NCI-H524 treated with DMSO at 0.1 percent for 48 hours (cell line): ENCODE data around the gene UBR4.

Source experiments
- DNase-seq: peaks from one replicate; lab custom pipeline; 2025; lab: John Stamatoyannopoulos, UW

The UBR4 gene

DNA sequence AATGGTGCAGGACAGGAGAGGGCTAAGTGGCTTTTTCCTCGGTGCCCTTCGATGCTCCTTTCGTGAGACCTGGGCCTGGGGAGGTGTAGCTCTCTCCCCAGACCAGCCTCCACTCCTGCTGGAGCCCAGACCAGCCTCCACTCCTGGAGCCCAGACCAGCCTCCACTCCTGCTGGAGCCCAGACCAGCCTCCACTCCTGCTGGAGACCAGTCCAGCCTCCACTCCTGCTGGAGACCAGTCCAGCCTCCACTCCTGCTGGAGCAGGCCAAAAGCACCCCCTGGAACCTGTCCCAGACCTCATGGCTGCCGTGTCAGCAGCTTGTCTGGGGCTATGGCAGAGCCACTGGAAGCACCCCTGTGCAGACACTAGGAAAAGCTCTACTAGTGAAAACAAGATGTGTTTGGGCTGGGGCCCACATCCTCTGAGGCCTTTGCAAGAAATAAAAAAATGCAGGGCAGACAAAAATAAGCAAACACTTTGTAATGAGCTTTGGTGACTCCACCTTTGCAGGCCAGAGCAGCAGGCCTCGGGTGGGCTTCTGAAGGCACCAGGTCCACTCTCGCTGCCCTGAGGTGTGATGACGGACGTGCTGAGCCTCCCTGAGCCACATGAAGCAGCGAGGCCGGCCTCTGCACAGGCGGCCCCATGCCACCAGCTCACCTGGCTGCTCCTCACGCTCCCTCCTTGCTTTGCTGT lies 137.6 kb downstream of the UBR4 start:
- no peak for DNase-seq

DNA sequence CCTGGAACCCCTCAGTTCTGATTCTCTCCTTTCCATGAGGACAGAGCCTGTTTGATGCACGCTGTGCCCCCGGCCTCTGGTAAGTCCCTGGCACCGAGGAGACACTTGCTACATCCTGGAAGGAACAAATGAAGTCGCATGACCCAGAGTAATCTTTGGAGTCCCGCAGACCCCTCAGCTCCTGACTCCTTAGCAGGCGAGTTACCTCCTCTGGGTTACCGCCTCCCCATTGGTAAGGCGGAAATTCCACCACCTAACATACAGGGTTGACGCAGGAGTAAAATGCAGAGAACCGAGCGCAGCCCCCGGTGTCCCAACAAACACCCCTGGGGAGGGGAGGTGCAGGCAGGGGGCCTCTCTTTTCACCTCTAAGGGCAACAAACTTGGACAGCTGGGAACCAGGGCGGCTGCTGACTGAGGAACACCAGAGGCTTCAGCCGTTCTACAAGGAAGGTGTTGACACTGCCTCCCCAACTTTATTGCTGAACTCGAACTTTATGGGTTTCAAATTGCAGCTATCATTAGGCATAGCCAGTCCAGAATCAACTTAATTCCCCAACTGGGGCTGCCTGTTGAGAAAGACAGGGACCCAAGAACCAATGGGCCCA lies 138.3 kb downstream of the UBR4 start:
- no peak for DNase-seq

- no peak for DNase-seq
Observed at GRCh38 chr1:19070891-19071621, 139.0 kb downstream of the UBR4 start.

GRCh38 chr1:19070197-19070651 lies 139.8 kb downstream of the UBR4 start:
- DNase-seq, result no peak

GRCh38 chr1:19068639-19069276 lies 141.3 kb downstream of the UBR4 start:
- DNase-seq, result no peak

GRCh38 chr1:19067912-19068638 lies 142.0 kb downstream of the UBR4 start:
- no peak for DNase-seq

GRCh38 chr1:19067182-19067911 lies 142.7 kb downstream of the UBR4 start:
- DNase-seq, result no peak

DNA sequence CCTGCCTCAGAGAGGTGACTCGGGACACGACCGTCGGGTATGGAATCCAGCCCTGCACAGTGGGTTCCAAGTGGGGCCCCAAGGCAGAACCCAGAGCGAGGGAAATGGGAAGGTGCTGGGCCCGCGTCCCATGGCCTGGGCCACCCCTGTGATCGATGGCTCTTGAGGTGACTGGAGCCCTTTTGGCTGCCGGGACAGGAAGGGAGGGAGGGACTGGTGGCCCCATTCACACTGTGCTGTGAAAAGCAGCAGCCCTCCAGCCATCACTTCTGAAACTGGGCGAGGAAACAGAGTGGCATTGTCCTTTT lies 143.2 kb downstream of the UBR4 start:
- no peak for DNase-seq

DNA sequence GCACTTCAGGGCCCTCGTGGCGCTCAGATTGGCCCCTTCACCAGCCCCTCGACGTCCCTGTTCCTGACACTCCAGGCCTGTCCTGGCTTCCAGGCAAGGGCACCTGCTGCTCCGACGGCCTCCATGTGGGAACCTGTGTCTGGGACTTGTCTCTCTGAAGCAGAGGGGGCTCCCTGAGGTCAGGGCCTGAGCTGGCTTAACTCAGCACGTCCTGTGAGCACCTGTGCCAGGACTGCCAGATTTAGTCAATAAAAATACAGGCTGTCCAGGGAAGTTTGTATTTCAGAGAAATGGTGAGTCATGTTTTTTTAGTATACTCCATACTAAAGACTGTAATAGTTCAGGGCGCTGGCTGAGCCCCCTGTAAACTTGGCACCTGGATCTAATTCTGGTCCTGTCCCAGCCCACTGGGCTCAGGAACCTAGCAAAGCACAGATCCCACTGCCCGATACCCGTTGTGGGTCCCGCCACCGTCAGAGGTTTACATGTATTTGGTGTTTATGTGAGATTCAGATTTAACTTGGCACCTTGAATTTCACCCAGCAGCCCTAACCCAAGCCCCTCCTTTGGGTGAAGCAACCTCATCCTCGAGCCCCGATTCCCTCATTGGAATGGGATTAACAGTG lies 143.7 kb downstream of the UBR4 start:
- no peak for DNase-seq

DNA sequence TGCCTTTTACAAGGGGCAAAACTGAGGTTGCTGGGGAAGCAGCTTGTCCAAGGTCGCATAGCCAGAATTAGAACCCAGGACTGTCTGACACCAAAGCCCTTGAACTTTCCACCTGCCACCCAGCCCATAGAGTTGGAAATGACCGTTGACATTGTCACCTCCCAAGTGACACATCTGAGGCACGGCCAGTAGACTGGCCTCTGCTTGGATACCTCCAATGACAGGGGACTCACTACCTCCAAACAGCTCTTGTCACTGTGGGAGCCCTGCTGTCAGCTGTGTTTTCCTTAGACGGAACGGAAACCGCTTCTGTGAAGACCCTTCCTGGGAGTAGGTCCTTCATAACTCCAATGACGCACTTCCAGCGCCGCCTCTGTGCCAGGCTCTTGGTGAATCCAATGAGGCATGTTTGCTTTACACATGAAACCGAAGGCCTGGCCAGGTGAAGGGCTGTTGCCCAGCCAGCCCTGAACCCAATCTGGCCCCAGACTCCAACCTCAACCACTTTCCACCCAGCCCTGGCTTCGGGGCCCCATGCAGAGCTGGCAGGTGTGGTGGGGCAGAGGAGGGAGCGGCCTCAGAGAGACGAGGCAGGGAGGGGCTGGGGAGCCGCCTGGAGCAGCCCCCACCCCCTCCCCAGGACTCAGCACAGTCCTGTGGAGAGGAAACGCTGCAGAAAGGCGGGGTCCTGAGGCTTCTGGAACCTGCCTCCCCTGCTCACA lies 144.4 kb downstream of the UBR4 start:
- DNase-seq, result no peak

GRCh38 chr1:19064906-19065450 lies 145.1 kb downstream of the UBR4 start:
- DNase-seq, result no peak

- DNase-seq, result no peak
Observed at GRCh38 chr1:19063122-19063521, 146.9 kb downstream of the UBR4 start.

DNA sequence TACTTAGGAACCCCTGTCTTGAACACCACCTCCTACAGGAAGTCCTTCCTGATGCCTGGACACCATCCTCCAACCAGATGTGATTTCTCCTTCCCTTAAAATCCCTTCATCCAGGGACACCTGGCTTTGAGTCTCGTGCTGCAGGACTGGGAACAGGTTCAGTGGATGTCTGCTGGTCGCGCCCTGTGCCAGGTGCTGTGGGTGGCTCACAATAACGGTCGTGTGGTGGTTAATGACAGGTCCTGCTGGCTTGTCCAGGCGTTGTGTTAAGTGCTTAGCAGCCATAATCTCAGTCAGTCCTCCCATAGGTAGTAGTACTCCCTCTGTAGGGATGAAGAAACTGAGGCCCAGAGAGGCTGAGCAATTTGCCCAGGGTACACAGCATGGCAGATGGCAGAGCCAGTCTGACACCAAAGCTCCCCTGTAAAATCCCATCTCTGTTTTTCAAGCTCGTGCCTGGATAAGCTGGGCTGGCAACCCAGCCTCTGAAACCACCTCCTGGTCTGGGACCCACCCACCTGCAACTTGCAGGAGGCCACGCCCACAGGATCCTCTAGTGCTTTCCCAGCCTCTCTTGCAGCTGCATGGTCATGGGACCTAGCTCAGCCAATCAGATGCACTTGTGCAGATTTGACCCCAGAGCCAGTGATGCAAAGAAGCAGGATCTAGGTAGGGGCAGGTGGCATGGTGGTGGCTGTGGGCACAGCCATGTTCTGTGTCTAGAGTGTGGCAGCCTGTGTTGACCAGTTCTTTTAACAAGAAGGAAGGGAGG lies 147.6 kb downstream of the UBR4 start:
- DNase-seq, result no peak

GRCh38 chr1:19061798-19062197 lies 148.3 kb downstream of the UBR4 start:
- no peak for DNase-seq

GRCh38 chr1:19061343-19061742 lies 148.7 kb downstream of the UBR4 start:
- no peak for DNase-seq

DNA sequence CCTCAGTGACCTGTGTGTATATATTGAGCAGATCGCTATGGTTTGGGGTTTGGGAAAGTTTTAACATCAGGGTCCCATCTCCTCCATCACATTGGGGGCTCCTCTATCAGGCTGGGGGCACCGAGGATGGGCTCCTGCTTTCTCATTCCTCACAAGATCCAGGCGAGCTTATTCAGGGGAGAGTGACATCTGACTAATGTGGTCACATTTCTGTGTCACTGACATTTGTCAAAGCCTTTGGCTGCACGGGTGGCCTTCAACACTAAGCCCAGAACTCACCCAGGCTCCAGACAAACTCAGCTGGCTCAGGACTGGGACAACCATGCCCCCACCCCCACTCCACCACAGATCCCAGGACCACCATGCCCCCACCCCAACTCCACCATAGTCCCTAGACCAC lies 150.3 kb downstream of the UBR4 start:
- no peak for DNase-seq

GRCh38 chr1:19058476-19058797 lies 151.6 kb downstream of the UBR4 start:
- DNase-seq, result no peak

GRCh38 chr1:19057784-19058475 lies 152.1 kb downstream of the UBR4 start:
- DNase-seq, result no peak
